AG09309 (cell line): ENCODE results near the gene ZCCHC24.

Source experiments
- DNase-seq: peaks from one replicate; pipeline ENCODE4 v3.0.0-alpha.2; 2010; ENCODE audit warnings: low read depth
- H3K4me3 ChIP-seq: 2 replicates; pipeline ENCODE4 v1.5.1; 2011; ENCODE audit warnings: mild to moderate bottlenecking, low read depth, low read length, moderate library complexity; ENCODE audit not compliant: control insufficient read depth
- TF ChIP-seq, protein P1 (sequence below): IDR thresholded peaks from 2 replicates; pipeline ENCODE4 v1.5.1; 2011; ENCODE audit warnings: mild to moderate bottlenecking, low read depth, low read length, inconsistent platforms; ENCODE audit not compliant: insufficient read depth, control insufficient read depth; ENCODE audit errors: missing control alignments

ZCCHC24 gene

DNA sequence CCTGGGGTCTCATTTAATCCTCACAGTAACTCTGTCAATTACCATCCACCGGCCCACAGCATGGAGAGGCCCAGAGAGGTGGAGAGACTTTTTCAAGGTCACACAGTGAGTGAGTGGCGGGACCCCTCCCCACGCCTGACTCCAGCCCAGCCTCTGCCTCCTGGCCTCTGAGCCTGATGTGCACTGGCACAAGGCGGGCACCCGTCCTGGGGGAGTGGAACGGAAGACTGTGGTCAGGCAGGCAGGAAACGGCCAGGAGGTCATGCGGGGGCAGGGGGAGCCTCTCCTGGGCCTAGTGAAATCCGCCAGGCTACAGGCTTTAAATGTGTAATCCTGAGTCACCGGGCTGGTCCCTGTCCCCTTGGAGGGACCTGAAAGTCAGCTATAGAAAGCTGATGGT is 32.2 kb downstream of the ZCCHC24 start:
- TF ChIP-seq, protein P1, sequence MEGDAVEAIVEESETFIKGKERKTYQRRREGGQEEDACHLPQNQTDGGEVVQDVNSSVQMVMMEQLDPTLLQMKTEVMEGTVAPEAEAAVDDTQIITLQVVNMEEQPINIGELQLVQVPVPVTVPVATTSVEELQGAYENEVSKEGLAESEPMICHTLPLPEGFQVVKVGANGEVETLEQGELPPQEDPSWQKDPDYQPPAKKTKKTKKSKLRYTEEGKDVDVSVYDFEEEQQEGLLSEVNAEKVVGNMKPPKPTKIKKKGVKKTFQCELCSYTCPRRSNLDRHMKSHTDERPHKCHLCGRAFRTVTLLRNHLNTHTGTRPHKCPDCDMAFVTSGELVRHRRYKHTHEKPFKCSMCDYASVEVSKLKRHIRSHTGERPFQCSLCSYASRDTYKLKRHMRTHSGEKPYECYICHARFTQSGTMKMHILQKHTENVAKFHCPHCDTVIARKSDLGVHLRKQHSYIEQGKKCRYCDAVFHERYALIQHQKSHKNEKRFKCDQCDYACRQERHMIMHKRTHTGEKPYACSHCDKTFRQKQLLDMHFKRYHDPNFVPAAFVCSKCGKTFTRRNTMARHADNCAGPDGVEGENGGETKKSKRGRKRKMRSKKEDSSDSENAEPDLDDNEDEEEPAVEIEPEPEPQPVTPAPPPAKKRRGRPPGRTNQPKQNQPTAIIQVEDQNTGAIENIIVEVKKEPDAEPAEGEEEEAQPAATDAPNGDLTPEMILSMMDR, result no peak
- no peak for DNase-seq
- H3K4me3 ChIP-seq, result no peak overlapping the region

DNA sequence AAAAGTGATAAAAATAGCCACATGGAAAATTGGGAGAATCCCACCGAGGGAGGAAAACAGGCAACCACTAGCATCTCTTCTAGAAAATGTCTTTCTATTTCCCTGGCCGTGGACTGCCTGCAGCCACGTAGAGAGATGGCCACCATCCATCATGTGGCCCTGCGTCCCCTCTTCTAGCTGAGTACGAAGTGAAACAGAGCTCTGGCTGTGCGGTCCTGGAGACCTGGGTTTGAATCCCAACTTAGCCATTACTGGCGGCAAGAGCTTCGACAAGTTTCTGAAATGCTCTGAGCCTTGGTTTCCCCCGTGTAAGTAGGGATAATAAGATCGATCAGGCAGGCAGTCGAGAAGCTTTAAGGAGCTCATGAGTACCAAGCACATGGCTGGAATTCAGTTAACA is 32.9 kb downstream of the ZCCHC24 start:
- TF ChIP-seq, protein P1, result no peak
- no peak overlapping the region for H3K4me3 ChIP-seq
- DNase-seq, result no peak

DNA sequence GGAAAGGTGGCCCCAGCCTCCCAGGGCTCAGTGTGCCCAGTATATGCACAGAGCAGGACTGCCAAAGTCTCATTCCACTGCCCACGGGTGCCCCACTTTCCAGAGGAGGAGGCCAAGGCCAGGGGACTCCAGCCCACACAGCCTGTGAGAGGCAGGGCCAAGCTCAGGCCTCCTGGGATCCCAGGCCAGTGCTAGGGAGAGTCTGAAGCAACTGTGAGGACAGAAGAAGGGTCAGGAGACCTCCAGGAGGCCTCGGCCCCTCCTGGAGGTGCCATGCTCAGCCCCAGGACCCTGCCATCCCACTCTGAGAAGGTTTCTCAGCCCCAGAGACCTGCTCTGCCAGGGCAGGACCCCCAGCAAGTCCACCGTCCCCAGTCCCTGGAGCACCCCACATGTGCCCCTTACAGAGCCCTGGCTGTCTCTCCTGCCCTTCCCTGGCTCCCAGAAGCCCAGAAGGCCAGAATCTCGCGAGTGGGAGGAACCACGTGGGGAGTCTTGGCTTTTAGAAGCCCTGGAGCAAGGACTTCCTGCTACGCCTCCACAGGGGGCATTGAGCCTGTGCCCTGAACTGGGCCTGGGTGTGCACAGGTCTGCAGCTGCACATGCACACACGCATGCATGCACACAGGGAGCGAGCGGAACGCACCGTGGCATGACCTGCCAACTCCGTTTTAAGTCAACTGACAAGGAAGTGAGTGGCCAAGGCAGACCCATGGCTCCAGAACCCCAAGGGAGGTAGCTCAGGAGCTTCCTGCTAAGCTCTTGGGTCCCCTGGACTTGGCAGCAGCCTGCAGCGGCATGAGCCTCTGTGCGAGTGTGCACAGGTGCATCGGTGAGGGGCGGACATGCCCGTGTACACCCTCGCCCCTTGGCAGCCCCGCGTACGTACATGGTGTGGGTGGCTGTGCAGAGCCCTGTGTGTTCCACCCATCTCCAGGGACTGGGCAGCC is 33.6 kb downstream of the ZCCHC24 start:
- DNase-seq, result no peak
- H3K4me3 ChIP-seq, result no peak overlapping the region
- TF ChIP-seq, protein P1, result no peak

DNA sequence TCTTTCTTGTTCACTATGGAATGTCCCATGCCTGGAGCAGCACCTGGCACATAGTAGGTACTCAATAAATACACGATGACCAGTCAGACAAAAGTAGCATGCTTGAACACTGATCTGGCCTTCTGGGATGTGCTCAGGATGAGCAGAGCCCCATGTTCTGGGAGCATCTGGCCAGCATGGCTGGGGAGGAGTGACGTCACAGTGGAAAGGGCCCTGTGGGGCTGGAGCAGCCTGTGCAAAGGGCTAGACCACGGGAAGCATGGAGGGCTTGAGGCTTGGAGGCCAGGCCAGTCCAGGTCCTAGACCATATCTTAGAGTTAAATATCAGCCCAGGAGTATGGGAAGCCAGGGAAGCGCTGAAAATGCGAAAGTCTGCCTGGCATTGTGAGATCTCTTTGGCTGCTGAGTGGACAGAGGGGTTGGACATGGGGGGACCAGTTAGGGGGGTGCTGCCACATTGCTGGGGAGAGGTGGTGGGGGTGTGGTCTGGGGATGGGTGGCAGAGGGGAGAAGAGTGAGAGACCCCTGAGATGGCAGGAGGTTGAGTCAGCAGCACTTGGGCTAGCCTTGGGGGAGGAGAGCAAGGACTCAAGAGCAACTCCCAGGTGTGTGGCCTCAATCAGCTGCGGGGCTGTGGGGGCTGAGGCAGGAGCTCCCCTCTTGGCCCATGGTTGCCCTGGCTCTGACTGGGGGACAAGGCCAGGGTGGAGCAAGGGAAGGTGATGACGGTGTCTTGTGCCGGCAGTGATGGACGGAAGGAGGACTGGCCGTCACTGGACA is 34.9 kb downstream of the ZCCHC24 start:
- TF ChIP-seq, protein P1, result no peak

DNA sequence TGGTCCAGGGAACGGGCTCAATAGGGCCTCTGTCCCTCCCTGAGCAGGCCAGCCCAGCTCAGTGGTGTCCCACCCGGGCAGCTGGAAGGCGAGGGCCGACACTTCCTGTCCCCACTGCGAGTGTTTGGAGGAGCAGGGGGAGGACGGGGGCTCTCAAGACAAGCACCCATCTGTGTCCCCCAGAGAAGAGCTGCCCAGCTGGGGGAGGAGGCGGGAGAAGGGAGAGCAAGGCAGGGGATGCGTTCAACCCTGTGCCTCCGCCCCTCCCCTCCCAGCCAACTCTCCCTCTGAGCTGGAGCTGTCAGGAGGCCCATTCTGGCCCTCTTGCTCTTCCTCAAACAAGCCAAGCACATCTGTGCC is 35.7 kb downstream of the ZCCHC24 start:
- TF ChIP-seq, protein P1, result no peak
- no peak overlapping the region for H3K4me3 ChIP-seq
- no peak for DNase-seq

More for the DNA sequence above, 34.9 kb downstream of the ZCCHC24 start:
- H3K4me3 ChIP-seq, result no peak overlapping the region
- no peak for DNase-seq

DNA sequence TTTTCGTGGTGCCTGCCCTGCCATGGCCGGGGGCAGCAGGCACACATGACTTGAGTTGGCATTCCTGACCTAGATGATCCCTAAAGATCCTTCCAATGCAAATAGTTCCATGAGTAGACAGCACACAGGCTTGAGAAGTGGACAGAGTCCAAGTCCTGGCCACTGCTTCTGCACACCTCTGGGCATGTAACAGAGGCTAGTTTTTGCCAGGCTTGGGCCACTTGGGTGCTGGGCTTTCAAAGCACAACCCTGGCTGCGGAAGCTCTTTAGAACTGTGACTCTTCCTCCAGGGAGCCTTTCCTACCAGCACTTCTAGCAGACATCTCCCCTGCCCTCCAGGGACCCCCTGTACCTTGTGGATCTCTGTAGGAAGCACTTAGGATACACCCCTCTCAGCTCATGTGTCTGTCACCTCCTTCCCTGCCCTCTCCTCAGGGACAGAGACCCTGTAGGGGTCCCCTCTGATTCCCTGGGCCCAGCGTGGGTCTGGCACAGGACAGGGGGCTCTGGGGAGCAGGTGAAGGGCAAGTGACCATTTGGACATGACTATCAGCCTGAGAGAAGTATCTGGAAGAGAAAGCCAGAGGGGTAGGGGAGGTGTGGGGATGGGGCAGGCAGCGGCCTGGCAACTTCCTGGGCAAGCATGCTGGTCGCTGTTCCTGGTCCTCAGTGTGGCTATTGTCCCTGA is 36.2 kb downstream of the ZCCHC24 start:
- TF ChIP-seq, protein P1, result no peak
- no peak for DNase-seq
- H3K4me3 ChIP-seq, result no peak overlapping the region
